ENCODE data around the gene RGMB.

Gene RGMB

DNA sequence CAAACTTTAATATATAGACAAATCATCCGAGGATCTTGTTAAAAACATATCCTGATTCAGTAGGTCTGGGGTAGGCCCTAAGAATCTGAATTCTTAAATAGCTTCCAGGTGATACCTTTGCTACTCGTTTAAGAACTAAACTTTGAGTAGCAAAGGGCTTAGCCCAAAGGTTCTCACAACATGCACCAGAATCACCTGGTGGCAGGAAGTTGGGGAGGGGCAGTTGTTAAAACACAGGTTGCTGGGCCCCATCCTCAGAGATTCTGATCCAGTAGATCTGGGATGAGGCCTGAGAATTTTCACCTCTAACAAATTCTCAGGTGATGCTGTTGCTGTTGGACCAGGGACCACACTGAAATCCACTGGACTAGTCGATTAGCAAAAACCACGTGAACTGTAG, 20.0 kb upstream of the RGMB start:
- no peak for TF ChIP-seq JUND (IDR thresholded peaks at IDR 0.05; ENCODE audit: low read depth)
- in situ Hi-C loops (cut with HindIII; ENCODE audit: low pct_unique_long_range_greater_than_20kb, low sequenced_read_pairs), result no loop called here
- DNase-seq (ENCODE audit: low read depth in 1 of 2, low spot score in 1 of 2), result no peak

DNA sequence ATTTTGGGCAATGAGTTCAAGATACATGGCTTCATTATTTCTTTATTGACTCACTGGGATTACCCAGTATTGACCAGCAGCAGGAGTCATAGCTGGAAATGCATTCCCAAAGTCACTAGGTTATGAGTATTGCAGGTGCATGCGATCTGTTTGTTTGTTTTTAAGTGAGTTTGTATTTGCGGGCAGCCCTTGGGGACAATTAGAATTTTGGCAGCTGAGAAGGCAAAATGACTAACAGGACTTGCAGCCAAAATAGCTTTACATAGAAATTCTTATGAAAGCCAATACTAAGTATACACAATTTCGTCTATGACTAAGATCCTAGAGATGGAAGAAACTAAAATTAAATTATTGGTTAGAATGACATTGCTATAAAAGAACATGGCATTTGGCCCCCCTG, 18.1 kb upstream of the RGMB start:
- TF ChIP-seq JUND (IDR thresholded peaks at IDR 0.05; ENCODE audit: low read depth), result peak; percentile 57
- peak in 1 of 2 experiments; percentile 89 for DNase-seq (ENCODE audit: low read depth in 1 of 2, low spot score in 1 of 2)
- in situ Hi-C loops (cut with HindIII; ENCODE audit: low pct_unique_long_range_greater_than_20kb, low sequenced_read_pairs), result no loop called here

GRCh38 chr5:98757978-98758377, 15.5 kb upstream of the RGMB start:
- in situ Hi-C loops (cut with HindIII; ENCODE audit: low pct_unique_long_range_greater_than_20kb, low sequenced_read_pairs), result no loop called here
- TF ChIP-seq JUND (IDR thresholded peaks at IDR 0.05; ENCODE audit: low read depth), result no peak
- no peak for DNase-seq (ENCODE audit: low read depth in 1 of 2, low spot score in 1 of 2)

DNA sequence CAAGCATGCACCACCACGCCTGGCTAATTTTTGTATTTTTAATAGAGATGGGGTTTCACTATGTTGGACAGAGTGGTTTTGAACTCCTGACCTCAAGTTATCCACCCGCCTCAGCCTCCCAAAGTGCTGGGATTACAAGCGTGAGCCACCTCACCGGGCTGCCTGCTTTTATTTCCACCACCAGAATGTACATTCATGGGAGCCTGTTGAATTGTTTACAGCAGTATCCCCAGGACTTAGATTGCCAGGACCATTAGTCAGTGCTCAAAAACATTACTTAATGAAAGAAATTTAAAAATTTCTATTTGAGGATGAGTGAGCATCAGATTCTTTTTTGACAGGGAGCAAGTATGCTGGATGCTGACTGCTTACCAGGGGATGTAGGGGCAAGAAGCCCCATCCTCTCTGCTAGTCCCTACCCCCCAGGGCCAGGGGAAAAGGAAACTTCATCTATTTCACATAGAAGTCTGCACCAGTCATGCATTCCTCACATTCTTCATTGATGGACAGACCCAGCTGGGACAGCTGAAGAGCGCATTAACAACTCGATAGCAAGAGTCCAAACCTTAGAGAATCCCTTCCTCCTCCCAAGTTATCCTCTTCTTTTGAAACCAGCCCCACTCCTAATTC, 10.3 kb upstream of the RGMB start:
- TF ChIP-seq JUND (IDR thresholded peaks at IDR 0.05; ENCODE audit: low read depth), result no peak

DNA sequence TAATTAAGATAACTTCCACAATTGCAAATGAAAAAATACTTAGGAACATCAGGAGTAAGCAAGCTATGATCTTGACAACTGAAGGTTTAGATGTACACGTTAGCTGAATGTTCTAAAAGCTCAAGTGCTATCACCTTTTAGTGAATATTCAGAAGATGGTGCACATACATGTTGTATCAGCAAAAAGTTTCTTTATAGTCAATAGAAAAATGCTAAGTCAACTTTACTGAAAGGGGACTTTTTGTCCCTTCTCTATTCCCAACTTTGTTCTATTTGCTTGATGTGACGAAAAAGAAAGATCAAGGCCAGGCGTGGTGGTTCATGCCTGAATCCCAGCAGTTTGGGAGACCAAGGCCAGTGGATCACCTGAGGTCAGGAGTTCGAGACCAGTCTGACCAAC, 7.6 kb upstream of the RGMB start:
- in situ Hi-C loops (cut with HindIII; ENCODE audit: low pct_unique_long_range_greater_than_20kb, low sequenced_read_pairs), result no loop called here
- no peak for DNase-seq (ENCODE audit: low read depth in 1 of 2, low spot score in 1 of 2)
- no peak for TF ChIP-seq JUND (IDR thresholded peaks at IDR 0.05; ENCODE audit: low read depth)

More for the DNA sequence above, 10.3 kb upstream of the RGMB start:
- in situ Hi-C loops (cut with HindIII; ENCODE audit: low pct_unique_long_range_greater_than_20kb, low sequenced_read_pairs), result no loop called here
- DNase-seq (ENCODE audit: low read depth in 1 of 2, low spot score in 1 of 2), result no peak

- in situ Hi-C loops (cut with HindIII; ENCODE audit: low pct_unique_long_range_greater_than_20kb, low sequenced_read_pairs), result no loop called here
- no peak for TF ChIP-seq JUND (IDR thresholded peaks at IDR 0.05; ENCODE audit: low read depth)
- DNase-seq (ENCODE audit: low read depth in 1 of 2, low spot score in 1 of 2), result no peak
Measured at GRCh38 chr5:98767581-98767980, 5.9 kb upstream of the RGMB start.

GRCh38 chr5:98768160-98768959, 5.1 kb upstream of the RGMB start:
- peak in 1 of 2 experiments; percentile 65 for DNase-seq (ENCODE audit: low read depth in 1 of 2, low spot score in 1 of 2)
- TF ChIP-seq JUND (IDR thresholded peaks at IDR 0.05; ENCODE audit: low read depth), result no peak
- in situ Hi-C loops (cut with HindIII; ENCODE audit: low pct_unique_long_range_greater_than_20kb, low sequenced_read_pairs), result no loop called here

GRCh38 chr5:98768960-98769209, 4.6 kb upstream of the RGMB start:
- TF ChIP-seq JUND (IDR thresholded peaks at IDR 0.05; ENCODE audit: low read depth), result no peak
- no peak for DNase-seq (ENCODE audit: low read depth in 1 of 2, low spot score in 1 of 2)
- in situ Hi-C loops (cut with HindIII; ENCODE audit: low pct_unique_long_range_greater_than_20kb, low sequenced_read_pairs), result no loop called here

DNA sequence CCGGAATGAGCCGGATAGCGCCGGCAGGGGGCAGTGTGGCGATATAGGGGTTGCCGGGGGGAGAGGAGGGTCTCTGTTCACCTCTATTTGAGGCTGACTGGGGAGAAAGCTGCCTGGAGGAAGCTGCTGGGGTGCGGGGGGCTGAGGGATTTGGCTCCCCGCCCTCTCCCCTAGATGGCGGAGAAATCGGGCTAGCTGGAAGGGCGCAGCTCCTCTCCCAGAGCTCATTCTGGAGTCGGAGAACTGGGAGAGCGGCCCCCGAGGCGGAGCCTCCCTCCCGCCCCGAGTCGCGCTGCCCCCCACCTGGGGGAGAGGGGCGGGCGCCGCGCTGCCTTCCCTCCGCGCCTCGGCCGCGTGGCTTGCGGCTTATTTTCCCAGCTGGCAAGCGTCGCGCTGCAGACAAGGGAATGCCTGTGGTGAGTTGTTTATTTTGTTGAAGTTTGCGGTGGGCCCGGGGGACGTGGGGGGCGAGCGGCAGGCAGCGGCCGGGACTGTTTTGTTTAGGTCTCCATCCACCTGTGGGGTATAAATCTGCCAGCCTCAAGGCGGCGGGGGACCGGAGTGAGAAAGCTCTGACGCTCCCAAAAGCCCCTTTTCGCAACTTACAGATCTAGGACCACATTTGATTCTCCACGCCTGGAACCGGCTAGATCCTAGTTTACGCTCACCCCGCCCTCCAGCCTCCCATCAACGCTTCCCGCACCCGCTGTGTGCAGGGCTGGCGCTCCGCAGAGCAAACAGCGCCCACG, 4.1 kb upstream of the RGMB start:
- no peak for TF ChIP-seq JUND (IDR thresholded peaks at IDR 0.05; ENCODE audit: low read depth)
- in situ Hi-C loops (cut with HindIII; ENCODE audit: low pct_unique_long_range_greater_than_20kb, low sequenced_read_pairs), result no loop called here
- peak in 1 of 2 experiments; percentile 28 for DNase-seq (ENCODE audit: low read depth in 1 of 2, low spot score in 1 of 2)

DNA sequence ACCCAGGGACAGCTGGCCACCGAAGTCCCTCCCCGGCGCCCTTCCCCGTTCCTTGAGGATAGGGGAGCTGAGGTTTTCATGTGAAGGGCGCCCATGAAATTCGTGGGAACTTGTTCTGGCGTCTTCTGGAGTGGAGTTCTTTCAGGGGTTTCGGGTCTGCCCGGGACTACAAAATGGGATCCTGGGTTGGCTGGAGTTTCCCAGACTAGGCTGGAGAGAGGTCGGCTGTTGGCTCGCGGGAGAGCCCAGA, 3.6 kb upstream of the RGMB start:
- no peak for DNase-seq (ENCODE audit: low read depth in 1 of 2, low spot score in 1 of 2)
- in situ Hi-C loops (cut with HindIII; ENCODE audit: low pct_unique_long_range_greater_than_20kb, low sequenced_read_pairs), result no loop called here
- no peak for TF ChIP-seq JUND (IDR thresholded peaks at IDR 0.05; ENCODE audit: low read depth)

DNA sequence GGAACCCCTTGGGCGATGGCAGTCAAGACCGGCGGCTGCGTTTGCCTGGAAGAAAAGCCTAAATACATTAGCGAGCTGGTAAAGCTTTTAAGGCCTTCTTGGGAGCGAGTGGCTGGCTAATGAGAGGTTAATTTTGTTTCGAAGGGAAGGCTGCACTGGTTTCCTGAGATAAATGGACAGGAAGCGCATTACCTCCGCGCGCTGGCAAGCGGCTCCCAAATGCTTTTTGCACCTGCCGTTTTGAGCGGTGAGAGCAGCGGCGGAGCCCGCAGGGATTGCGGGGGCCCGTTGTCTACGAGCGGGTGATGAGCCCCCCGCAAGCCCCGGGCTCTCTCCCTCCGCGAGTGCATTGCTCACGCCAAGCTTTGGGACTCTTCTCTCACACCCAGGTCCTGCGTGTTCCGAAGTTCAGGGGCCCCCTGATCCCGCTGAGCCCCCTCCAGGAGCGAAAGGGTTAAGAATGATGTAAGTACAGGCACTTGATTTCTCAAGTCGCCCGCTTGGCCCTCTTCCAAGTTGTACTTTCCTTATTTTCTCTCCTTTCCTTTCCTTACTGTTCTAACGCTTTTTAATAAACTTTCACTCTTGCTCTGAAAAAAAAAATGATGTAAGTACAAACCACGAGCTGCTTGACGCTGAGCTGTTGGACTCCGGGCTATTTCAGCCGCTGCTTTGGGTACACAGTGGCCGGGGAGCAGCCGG, 3.1 kb upstream of the RGMB start:
- DNase-seq (ENCODE audit: low read depth in 1 of 2, low spot score in 1 of 2), result peak in 1 of 2 experiments; percentile 51
- in situ Hi-C loops (cut with HindIII; ENCODE audit: low pct_unique_long_range_greater_than_20kb, low sequenced_read_pairs), result no loop called here
- no peak for TF ChIP-seq JUND (IDR thresholded peaks at IDR 0.05; ENCODE audit: low read depth)

DNA sequence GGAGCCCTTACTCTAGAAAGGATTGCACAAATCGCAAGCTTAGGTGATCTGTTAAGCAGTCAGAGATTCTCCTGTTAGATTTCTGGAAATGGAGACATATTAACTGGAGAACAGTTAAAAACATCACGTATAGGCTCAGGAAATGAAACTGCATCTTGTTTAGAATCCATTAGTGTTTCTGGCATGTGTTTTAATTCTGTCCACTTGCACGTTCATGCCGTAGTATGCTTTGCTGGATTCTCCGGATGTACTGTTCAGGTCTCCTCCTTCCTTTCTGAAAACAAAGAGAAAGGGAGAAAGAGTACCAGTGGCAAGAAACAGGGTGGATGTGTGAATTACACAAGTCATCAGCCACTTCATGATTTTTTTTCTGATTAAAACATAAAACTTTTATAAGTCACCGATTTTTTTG, 2.5 kb upstream of the RGMB start:
- in situ Hi-C loops (cut with HindIII; ENCODE audit: low pct_unique_long_range_greater_than_20kb, low sequenced_read_pairs), result no loop called here
- no peak for DNase-seq (ENCODE audit: low read depth in 1 of 2, low spot score in 1 of 2)
- no peak for TF ChIP-seq JUND (IDR thresholded peaks at IDR 0.05; ENCODE audit: low read depth)
